Activated CD8-positive, alpha-beta memory T cell treated with anti-CD3 and anti-CD28 coated beads for 48 hours (primary cell): ENCODE measurements around the gene PPM1L.

Experiments used
- DNase-seq, 3 experiments: peaks; one replicate each; pipeline ENCODE4 v3.0.0-alpha.2; 2020; ENCODE audit warnings: low read depth in 2 of 3, low spot score in 2 of 3

The PPM1L gene

GRCh38 chr3:160763073-160763472, 7.0 kb downstream of the PPM1L start:
- no peak for DNase-seq

- DNase-seq, result no peak
These were observed 9.2 kb downstream of the PPM1L start for GRCh38 chr3:160765211-160765610.

- no peak for DNase-seq
These were observed 12.0 kb downstream of the PPM1L start for GRCh38 chr3:160768031-160768430.

GRCh38 chr3:160768918-160769317, 12.9 kb downstream of the PPM1L start:
- DNase-seq, result no peak

DNA sequence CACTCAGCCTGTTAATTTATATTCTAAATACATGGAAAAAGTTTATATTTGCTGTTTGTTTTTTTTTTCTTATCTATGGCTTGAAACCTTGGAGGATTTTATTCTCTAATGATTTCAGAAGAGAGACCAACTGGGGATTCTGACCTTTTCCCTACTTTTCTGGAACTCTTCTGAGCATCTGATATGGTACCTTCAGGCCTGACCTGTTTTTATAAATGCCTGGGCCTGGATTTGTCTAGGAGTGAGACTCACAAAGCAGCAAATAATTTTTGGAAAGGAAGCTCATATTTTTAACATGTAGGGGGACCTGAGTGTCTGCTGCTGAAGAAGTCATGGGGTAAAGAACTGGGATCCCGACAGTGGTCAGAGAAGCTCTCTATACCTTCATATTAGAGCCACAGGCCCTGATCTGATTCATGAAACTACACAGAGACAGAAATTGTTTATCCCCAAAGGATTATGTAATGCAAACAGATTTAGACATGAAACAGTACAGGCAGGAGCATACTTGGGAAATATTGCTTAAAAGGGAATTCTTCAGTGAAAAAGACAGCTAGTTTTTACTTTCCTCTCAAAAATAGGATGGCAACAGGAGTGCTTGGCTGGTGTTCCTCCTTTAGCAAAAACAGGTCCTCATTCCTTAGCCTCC, 15.9 kb downstream of the PPM1L start:
- no peak for DNase-seq

DNA sequence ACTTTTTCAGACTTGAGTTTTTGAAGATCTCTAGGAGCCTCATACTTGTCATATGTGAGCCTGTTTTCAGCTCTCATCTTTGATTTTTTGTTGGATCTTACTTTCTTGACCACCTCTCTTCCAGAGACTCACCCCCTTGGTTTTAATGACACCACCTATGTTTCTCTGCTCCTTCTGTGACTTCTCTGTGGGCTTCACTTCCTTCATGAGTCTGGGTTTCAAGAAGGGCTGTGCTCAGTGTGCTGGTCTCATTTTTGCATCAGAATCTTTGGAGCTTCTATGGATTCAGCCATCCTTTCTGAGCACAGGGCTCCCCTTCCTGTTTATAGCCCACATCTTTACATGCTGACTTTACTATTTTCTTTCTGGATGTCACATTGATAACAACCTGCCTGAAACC, 17.7 kb downstream of the PPM1L start:
- no peak for DNase-seq

GRCh38 chr3:160774172-160774571, 18.1 kb downstream of the PPM1L start:
- no peak for DNase-seq

DNA sequence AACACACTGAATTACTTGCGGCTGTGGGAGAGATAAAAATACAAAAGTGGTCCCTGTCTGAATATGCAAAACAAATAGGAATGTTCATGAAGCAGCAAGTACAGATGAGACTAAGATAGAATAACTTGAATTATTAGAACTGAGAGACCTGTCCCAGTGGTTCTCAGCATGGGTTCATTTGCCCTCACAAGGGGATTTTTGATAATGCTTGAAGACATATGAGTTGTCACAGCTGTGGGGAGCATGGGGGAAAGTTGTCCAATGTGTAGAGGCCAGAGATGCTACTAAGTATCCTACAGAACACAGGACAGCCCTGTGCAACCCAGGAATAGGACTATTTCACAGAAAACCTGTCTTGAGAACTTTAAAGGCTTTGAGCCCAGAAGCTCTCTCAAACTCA, 22.4 kb downstream of the PPM1L start:
- DNase-seq, result no peak

DNA sequence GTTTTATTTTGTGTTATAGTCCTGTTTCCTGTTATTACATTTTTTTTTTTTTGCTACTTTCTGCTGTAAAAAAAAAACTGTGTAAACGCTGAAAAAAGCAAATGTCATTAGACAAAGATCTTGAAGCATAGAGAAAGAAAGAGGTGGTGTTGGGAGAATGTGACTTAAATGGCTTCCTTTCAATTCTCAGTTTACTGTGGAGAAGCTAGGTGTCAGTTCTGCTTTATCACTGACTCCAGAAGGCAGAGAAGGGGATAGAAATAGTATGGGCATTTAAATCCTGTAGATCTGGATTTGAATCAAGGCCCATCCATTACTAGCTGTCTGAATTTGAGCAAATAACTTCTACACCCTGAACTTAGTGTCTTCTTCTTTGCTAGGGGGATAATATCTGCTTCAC, 23.0 kb downstream of the PPM1L start:
- no peak for DNase-seq

DNA sequence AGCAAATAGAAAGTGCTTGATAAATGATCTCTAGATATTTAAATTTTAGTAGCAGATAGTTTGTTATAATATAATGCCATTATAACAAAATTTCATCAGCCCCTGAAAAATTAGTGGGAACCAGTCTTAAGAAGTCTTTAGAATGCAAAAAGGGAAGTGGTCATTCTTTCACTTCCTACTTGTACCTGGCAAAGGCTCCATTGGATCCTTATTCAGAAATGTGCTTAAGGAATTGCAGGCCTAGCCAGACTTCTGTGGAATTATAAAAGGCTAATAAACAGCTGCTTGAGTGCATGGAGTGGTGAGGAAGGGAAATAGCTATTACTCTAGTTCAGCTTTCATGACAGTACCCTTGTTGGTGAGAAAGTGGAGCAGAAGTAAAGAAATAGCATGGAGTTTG, 24.2 kb downstream of the PPM1L start:
- DNase-seq, result no peak

GRCh38 chr3:160781402-160781801, 25.4 kb downstream of the PPM1L start:
- DNase-seq, result no peak

GRCh38 chr3:160781863-160782262, 25.8 kb downstream of the PPM1L start:
- DNase-seq, result no peak

GRCh38 chr3:160784853-160785252, 28.8 kb downstream of the PPM1L start:
- no peak for DNase-seq

- DNase-seq, result no peak
These were observed 34.7 kb downstream of the PPM1L start for GRCh38 chr3:160790726-160791125.

GRCh38 chr3:160792540-160792939, 36.5 kb downstream of the PPM1L start:
- no peak for DNase-seq

GRCh38 chr3:160793722-160794252, 37.8 kb downstream of the PPM1L start:
- DNase-seq, result no peak

GRCh38 chr3:160796089-160796812, 40.2 kb downstream of the PPM1L start:
- no peak for DNase-seq

- DNase-seq, result no peak
These were observed 40.8 kb downstream of the PPM1L start for GRCh38 chr3:160796813-160797164.

DNA sequence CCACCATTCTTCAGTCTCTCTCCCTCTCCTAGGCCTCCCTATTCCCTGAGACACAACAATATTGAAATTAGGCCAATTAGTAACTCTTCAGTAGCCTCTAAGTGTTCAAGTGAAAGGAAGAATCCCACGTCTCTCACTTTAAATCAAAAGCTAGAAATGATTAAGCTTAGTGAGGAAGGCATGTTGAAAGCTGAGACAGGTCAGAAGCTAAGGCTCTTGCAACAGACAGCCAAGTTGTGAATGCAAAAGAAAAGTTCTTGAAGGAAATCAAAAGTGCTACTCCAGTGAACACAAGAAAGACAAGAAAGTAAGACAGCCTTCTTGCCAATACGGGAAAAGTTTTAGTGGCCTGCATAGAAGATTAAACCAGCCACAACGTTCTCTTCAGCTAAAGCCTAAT, 41.3 kb downstream of the PPM1L start:
- no peak for DNase-seq

DNA sequence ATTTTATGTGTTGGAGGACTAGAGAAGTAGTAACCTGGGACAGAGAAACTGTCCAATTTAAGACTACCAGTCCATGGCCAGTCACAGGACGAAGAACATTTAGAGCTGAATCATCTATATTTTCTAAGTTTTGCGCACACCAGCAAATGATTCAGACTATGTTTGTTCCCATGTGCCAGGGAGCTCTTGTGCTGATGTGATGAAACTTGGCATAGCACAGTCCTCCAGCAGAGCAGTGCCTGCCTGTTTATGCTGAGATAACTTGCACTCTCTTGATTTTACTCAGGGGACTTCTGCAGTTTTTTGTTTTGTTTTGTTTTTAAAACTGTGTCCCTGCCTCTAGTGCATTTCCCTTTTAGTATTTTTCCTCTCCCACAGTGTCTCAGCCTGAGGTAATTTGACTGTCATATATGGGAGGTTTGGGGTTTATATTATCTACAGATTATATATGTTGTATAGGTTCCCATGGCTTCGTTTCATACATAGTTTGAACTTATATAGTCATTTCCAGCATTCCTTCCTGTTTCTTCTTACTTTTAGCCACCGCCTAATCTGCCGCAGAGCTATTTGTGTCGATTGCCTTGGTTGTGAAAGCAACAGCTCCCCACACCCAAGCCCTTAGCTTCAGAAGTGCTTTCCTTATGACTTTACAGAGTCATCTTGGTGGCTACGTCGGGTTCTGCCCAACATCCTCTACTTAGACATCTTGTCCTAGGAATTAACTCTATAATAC, 45.5 kb downstream of the PPM1L start:
- DNase-seq, result peak in 1 of 3 experiments; percentile 4

- no peak for DNase-seq
These were observed 48.7 kb downstream of the PPM1L start for GRCh38 chr3:160804762-160805161.

- DNase-seq, result no peak
These were observed 50.1 kb downstream of the PPM1L start for GRCh38 chr3:160806094-160806493.
